CD4-positive, alpha-beta T cell (primary cell): ENCODE measurements around the gene CLEC9A. TPM values are rescaled to one million over a fixed set of nuclear protein-coding genes. Genes with fewer than 3 reads are reported as not detected.

ENCODE experiments used
- ATAC-seq: fragments of 200-7000 bp; cut with Tn5 transposase; one replicate; pipeline ENCODE4 v1.10.0; 2022; ENCODE audit warnings: mild to moderate bottlenecking; ENCODE audit not compliant: poor library complexity
- CTCF ChIA-PET: fragments of 350-600 bp; sonication (Branson Sonifier 250); formaldehyde crosslinking; loops from one replicate; lab custom pipeline; 2021; ENCODE audit warnings: antibody characterized with exemption, inconsistent platforms; lab: Charles Lee
- POLR2A ChIA-PET: fragments of 350-600 bp; sonication (Branson Sonifier 250); formaldehyde crosslinking; loops from one replicate; lab custom pipeline; 2021; ENCODE audit warnings: antibody characterized with exemption, inconsistent platforms; lab: Charles Lee
- DNase-seq, 14 experiments: peaks; one replicate each; pipeline ENCODE4 v3.0.0-alpha.2; 2013 to 2020; ENCODE audit warnings: mixed read lengths in 2 of 14
- H3K27ac ChIP-seq, 2 donors: one replicate each; pipeline versions ENCODE4 v1.5.1 to v1.7.0; 2013; ENCODE audit warnings: low read length in 2 of 2, low read depth in 1 of 2, mild to moderate bottlenecking in 1 of 2
- H3K27me3 ChIP-seq, 2 experiments: 1 replicate in 1 of 2; 2 replicates in 1 of 2; pipeline versions ENCODE4 v1.6.1 to v1.7.0; 2013; ENCODE audit warnings: low read length in 2 of 2, control low read depth in 1 of 2, mild to moderate bottlenecking in 1 of 2, moderate library complexity in 1 of 2; ENCODE audit not compliant: insufficient read depth in 2 of 2, control insufficient read depth in 1 of 2
- H3K36me3 ChIP-seq: one replicate; pipeline ENCODE4 v1.6.1; 2013; ENCODE audit warnings: low read length, control low read depth; ENCODE audit not compliant: insufficient read depth
- H3K4me1 ChIP-seq: one replicate; pipeline ENCODE4 v1.6.1; 2013; ENCODE audit warnings: low read length, control low read depth; ENCODE audit not compliant: insufficient read depth
- H3K4me3 ChIP-seq: one replicate; pipeline ENCODE4 v1.5.1; 2013; ENCODE audit warnings: mild to moderate bottlenecking, low read length, moderate library complexity
- H3K9me3 ChIP-seq, 2 experiments: 1 replicate in 1 of 2; 2 replicates in 1 of 2; pipeline versions ENCODE4 v1.6.1 to v1.7.0; 2013; ENCODE audit warnings: low read length in 2 of 2, mild to moderate bottlenecking in 2 of 2, control low read depth in 1 of 2, moderate library complexity in 1 of 2; ENCODE audit not compliant: control insufficient read depth in 1 of 2, insufficient read depth in 1 of 2
- H3K27ac Mint-ChIP-seq: one replicate; pipeline ENCODE4 v1.8.0; 2020; ENCODE audit warnings: mixed read lengths
- H3K27me3 Mint-ChIP-seq: one replicate; pipeline ENCODE4 v1.8.0; 2021; ENCODE audit warnings: mixed read lengths
- H3K36me3 Mint-ChIP-seq: one replicate; pipeline ENCODE4 v1.8.0; 2021; ENCODE audit warnings: low read depth, mixed read lengths
- H3K4me1 Mint-ChIP-seq: one replicate; pipeline ENCODE4 v1.8.0; 2021; ENCODE audit warnings: low read depth, mixed read lengths
- H3K4me3 Mint-ChIP-seq: one replicate; pipeline ENCODE4 v1.8.0; 2020; ENCODE audit warnings: mild to moderate bottlenecking, mixed read lengths
- H3K9me3 Mint-ChIP-seq: one replicate; pipeline ENCODE4 v1.8.0; 2020; ENCODE audit warnings: mixed read lengths
- intact Hi-C, 2 experiments: fragments of 100-400 bp; cut with DNase I in 1 of 2; cut with micrococcal nuclease in 1 of 2; formaldehyde crosslinking; loops; one replicate each; pipeline versions ENCODE4 v1.15.1 to v1.9.0; 2023 to 2025; cut with DNase I, micrococcal nuclease
- total RNA-seq, 174 experiments: library from RNA in 2 of 174; stranded (reverse) in 2 of 174; gene quantifications; one replicate each; pipeline ENCODE4 v1.2.3 and lab custom pipeline; 2021 to 2026
- TF ChIP-seq, protein P1 (sequence below): fragments of 200-600 bp; IDR thresholded peaks from one replicate; pipeline ENCODE4 v1.8.0; 2022; ENCODE audit warnings: antibody characterized with exemption, mild to moderate bottlenecking

Gene CLEC9A
- total RNA-seq, 2 experiments from 2014 or later: 0.55 to 0.98 TPM

GRCh38 chr12:10088031-10088430 is 57.5 kb downstream of the CLEC9A start:
- H3K4me1 Mint-ChIP-seq: no peaks in the 10 kb centered on the region
- DNase-seq: no peak
- no peaks in the 10 kb centered on the region for H3K4me1 ChIP-seq
- H3K4me3 ChIP-seq: no peak overlapping the region
- intact Hi-C loops: no loop called here
- peaks cover 6 to 13% of the 10 kb centered on the region in 2 experiments for H3K9me3 ChIP-seq
- ATAC-seq: no peak
- no peaks in the 10 kb centered on the region for H3K36me3 Mint-ChIP-seq
- CTCF ChIA-PET: no interaction called here
- peaks cover 0 to under 1% of the 10 kb centered on the region in 2 experiments for H3K27me3 ChIP-seq
- TF ChIP-seq, protein P1, sequence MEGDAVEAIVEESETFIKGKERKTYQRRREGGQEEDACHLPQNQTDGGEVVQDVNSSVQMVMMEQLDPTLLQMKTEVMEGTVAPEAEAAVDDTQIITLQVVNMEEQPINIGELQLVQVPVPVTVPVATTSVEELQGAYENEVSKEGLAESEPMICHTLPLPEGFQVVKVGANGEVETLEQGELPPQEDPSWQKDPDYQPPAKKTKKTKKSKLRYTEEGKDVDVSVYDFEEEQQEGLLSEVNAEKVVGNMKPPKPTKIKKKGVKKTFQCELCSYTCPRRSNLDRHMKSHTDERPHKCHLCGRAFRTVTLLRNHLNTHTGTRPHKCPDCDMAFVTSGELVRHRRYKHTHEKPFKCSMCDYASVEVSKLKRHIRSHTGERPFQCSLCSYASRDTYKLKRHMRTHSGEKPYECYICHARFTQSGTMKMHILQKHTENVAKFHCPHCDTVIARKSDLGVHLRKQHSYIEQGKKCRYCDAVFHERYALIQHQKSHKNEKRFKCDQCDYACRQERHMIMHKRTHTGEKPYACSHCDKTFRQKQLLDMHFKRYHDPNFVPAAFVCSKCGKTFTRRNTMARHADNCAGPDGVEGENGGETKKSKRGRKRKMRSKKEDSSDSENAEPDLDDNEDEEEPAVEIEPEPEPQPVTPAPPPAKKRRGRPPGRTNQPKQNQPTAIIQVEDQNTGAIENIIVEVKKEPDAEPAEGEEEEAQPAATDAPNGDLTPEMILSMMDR: no peak
- no peak overlapping the region for H3K27ac Mint-ChIP-seq
- no peaks in the 10 kb centered on the region for H3K27me3 Mint-ChIP-seq
- H3K36me3 ChIP-seq: no peaks in the 10 kb centered on the region
- no peak overlapping the region for H3K27ac ChIP-seq
- peaks cover 8% of the 10 kb centered on the region for H3K9me3 Mint-ChIP-seq
- H3K4me3 Mint-ChIP-seq: no peak overlapping the region
- POLR2A ChIA-PET: no interaction called here

- no peaks in the 10 kb centered on the region for H3K27me3 Mint-ChIP-seq
- ATAC-seq (no peak), DNase-seq (no peak)
- no peaks in the 10 kb centered on the region for H3K4me1 ChIP-seq
- no peaks in the 10 kb centered on the region for H3K27me3 ChIP-seq
- ChIA-PET POLR2A (no interaction called here), CTCF (no interaction called here)
- H3K9me3 Mint-ChIP-seq: peaks cover 4% of the 10 kb centered on the region
- H3K4me1 Mint-ChIP-seq: no peaks in the 10 kb centered on the region
- no peak overlapping the region for H3K27ac Mint-ChIP-seq
- no peaks in the 10 kb centered on the region for H3K36me3 ChIP-seq
- no peak overlapping the region for H3K4me3 ChIP-seq
- no peak overlapping the region for H3K27ac ChIP-seq
- TF ChIP-seq, protein P1: no peak
- H3K36me3 Mint-ChIP-seq: no peaks in the 10 kb centered on the region
- intact Hi-C loops: no loop called here
- no peak overlapping the region for H3K4me3 Mint-ChIP-seq
- H3K9me3 ChIP-seq: peaks cover 6% of the 10 kb centered on the region in 2 experiments
Observed at GRCh38 chr12:10088955-10089900, 58.7 kb downstream of the CLEC9A start.

DNA sequence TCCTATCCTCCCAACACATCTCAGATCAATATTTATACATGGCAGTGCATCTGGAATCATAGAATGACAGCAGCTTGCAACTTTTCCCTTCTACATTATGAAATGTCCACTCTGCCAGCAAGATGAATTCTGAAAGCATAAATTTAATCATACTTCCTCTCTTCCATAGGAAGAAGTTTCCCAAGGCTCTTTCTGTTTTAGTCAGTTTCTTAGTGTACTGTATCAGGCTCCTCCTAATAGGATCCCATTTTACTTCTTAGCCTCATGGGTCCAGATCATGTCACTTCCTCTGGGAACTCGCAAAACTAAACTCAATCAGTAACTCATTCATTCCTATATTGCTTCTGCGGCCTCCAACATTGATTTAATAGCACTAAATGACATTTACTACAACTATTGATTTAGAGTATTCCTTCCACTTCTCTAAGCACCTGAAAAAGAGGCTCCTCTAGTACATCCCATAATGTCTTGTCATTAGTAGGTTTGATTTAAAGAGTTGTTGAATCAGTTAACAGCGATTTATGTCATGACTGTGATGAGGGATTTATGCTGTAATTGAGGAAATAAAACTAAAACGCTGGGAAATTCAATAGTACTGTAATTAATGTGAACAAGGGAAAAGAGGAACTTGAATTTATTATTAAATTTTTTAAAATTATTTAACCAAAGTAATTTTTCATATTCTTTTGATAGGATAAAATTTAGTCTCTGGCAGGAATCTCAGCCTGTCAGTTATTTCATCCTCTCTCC is 64.3 kb downstream of the CLEC9A start:
- H3K27me3 Mint-ChIP-seq: no peaks in the 10 kb centered on the region
- TF ChIP-seq, protein P1: no peak
- Histone ChIP-seq H3K9me3 (no peaks in the 10 kb centered on the region), H3K27ac (no peak overlapping the region), H3K4me3 (no peak overlapping the region), H3K27me3 (no peaks in the 10 kb centered on the region), H3K36me3 (no peaks in the 10 kb centered on the region), H3K4me1 (no peaks in the 10 kb centered on the region)
- H3K36me3 Mint-ChIP-seq: no peaks in the 10 kb centered on the region
- DNase-seq (peak in 2 of 14 experiments; percentile 1 to 9), ATAC-seq (no peak)
- H3K27ac Mint-ChIP-seq: no peak overlapping the region
- ChIA-PET POLR2A (no interaction called here), CTCF (no interaction called here)
- H3K4me3 Mint-ChIP-seq: no peak overlapping the region
- no peaks in the 10 kb centered on the region for H3K4me1 Mint-ChIP-seq
- H3K9me3 Mint-ChIP-seq: no peaks in the 10 kb centered on the region
- intact Hi-C loops: no loop called here
